ENCODE measurements around the gene CDH19.

- no peak for TF ChIP-seq SUZ12 (IDR thresholded peaks at IDR 0.05; ENCODE audit: extremely low read depth, insufficient read depth, insufficient read length)
- TF ChIP-seq YY1 (IDR thresholded peaks at IDR 0.05; ENCODE audit: insufficient read depth, insufficient read length), result no peak
Observed at GRCh38 chr18:66560094-66560493, 43.8 kb downstream of the CDH19 start.

All from NT2/D1 (cell line).